Cerebellar nuclear complex (tissue), 1 donor: Measurements from ENCODE around the gene REL.

Source experiments
- DNase-seq, 2 experiments: peaks; one replicate each; lab custom pipeline; 2025; lab: John Stamatoyannopoulos, UW

The REL gene

GRCh38 chr2:60964651-60965498 is 83.5 kb downstream of the REL start:
- no peak for DNase-seq

- no peak for DNase-seq
Measured at GRCh38 chr2:60965499-60965785, 84.1 kb downstream of the REL start.

- no peak for DNase-seq
Measured at GRCh38 chr2:60966507-60967405, 85.4 kb downstream of the REL start.

GRCh38 chr2:60972889-60973656 is 91.7 kb downstream of the REL start:
- no peak for DNase-seq

- no peak for DNase-seq
Measured at GRCh38 chr2:60973705-60974104, 92.3 kb downstream of the REL start.

GRCh38 chr2:60974652-60975051 is 93.3 kb downstream of the REL start:
- DNase-seq: no peak
